NT2/D1 (cell line): ENCODE data around the gene CISD2.

Experiments
- SUZ12 ChIP-seq: IDR thresholded peaks from 2 replicates; pipeline ENCODE4 v1.6.1; 2011; ENCODE audit not compliant: insufficient read length, insufficient read depth; ENCODE audit errors: extremely low read depth
- YY1 ChIP-seq: IDR thresholded peaks from 2 replicates; pipeline ENCODE4 v1.6.1; 2011; ENCODE audit not compliant: insufficient read length, insufficient read depth
- ZNF274 ChIP-seq: IDR thresholded peaks from 2 replicates; pipeline ENCODE4 v1.6.1; 2011; ENCODE audit warnings: mild to moderate bottlenecking, low read depth, low read length

GRCh38 chr4:102843273-102843672 is 25.5 kb upstream of the CISD2 start:
- no peak for TF ChIP-seq SUZ12
- TF ChIP-seq ZNF274, result no peak
- TF ChIP-seq YY1, result no peak
